ENCODE measurements around the gene NRG2.

The NRG2 gene

GRCh38 chr5:139808481-139809330 is 234.4 kb downstream of the NRG2 start:
- no peak for FAIRE-seq

GRCh38 chr5:139807647-139808030 is 235.5 kb downstream of the NRG2 start:
- FAIRE-seq, result no peak

- FAIRE-seq, result no peak
These were observed 236.1 kb downstream of the NRG2 start for GRCh38 chr5:139806726-139807646.

GRCh38 chr5:139806111-139806510 is 237.0 kb downstream of the NRG2 start:
- no peak for FAIRE-seq

- FAIRE-seq, result no peak
These were observed 237.6 kb downstream of the NRG2 start for GRCh38 chr5:139805545-139805944.

GRCh38 chr5:139804800-139805397 is 238.2 kb downstream of the NRG2 start:
- no peak for FAIRE-seq

GRCh38 chr5:139803978-139804377 is 239.1 kb downstream of the NRG2 start:
- no peak for FAIRE-seq

GRCh38 chr5:139799359-139799758 is 243.7 kb downstream of the NRG2 start:
- no peak for FAIRE-seq

GRCh38 chr5:139798883-139799282 is 244.2 kb downstream of the NRG2 start:
- FAIRE-seq, result no peak

- FAIRE-seq, result no peak
These were observed 245.1 kb downstream of the NRG2 start for GRCh38 chr5:139797856-139798510.

GRCh38 chr5:139797335-139797734 is 245.8 kb downstream of the NRG2 start:
- no peak for FAIRE-seq

All from colon (tissue), 2 donors.